HUES6 (cell line): ENCODE data around the gene STRADA.
A peak's percentile ranks its signal among the peaks of the same experiment; 100 is the strongest.

Experiments used
- H3K27ac ChIP-seq: 2 replicates; pipeline ENCODE4 v1.7.0; 2013; ENCODE audit warnings: low read depth, mild to moderate bottlenecking, low read length, inconsistent platforms
- H3K27me3 ChIP-seq: 2 replicates; pipeline ENCODE4 v1.6.1; 2013; ENCODE audit warnings: low read length; ENCODE audit not compliant: control insufficient read depth, insufficient read depth
- H3K36me3 ChIP-seq: 2 replicates; pipeline ENCODE4 v1.6.1; 2013; ENCODE audit warnings: low read length; ENCODE audit not compliant: control insufficient read depth, insufficient read depth
- H3K4me1 ChIP-seq: 2 replicates; pipeline ENCODE4 v1.6.1; 2013; ENCODE audit warnings: low read length; ENCODE audit not compliant: control insufficient read depth, insufficient read depth
- H3K4me3 ChIP-seq: 2 replicates; pipeline ENCODE4 v1.5.1; 2013; ENCODE audit warnings: low read depth, low read length
- H3K9ac ChIP-seq: one replicate; pipeline ENCODE4 v1.6.1; 2013; ENCODE audit warnings: mild to moderate bottlenecking, low read length
- H3K9me3 ChIP-seq: 2 replicates; pipeline ENCODE4 v1.6.1; 2013; ENCODE audit warnings: low read depth, low read length; ENCODE audit not compliant: control insufficient read depth, insufficient read depth

Gene STRADA

DNA sequence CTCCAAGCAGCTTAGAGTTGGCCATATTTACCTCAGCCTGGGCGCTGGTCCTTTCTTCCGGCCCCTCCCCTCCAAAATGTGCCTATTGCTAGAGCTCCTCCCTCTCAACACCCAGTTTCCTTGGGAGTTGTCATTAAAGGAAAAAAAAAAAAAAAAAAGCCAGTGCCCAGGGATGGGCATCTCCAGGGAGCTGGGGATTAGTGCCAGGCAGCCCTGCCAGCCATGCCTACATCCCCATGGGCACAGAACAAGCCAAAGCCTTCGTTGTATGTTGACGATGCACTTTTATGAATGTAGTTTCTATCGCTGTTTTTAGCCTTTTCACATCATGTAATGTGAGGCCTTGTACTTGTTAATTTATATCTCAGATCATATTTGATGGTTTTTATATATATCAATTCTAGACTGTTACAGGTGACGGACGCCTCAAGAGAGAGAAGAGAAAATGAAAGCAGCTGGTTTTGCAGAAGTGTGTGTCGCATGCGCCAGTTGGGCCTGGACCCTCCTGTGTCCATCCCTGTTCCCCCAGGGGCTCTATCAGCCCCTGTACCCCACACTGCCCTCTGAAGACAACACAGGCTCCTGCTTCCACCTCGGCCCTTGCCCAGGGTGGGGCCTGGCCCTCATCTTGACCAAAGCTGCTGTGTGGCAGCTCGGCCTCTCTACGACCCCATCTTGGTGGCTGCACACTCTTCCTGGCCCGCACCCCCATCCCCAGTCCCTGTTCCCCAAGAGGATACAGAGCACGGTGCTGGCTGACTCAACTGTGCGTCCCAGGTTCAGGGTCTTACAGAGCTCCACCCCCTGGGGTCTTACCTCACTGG is 46.4 kb downstream of the STRADA start:
- Histone ChIP-seq H3K27ac (no peak overlapping the region), H3K4me1 (peaks cover 26% of the 10 kb centered on the region), H3K27me3 (no peaks in the 10 kb centered on the region), H3K9me3 (no peaks in the 10 kb centered on the region), H3K4me3 (no peak overlapping the region), H3K9ac (no peak overlapping the region), H3K36me3 (peaks cover 52% of the 10 kb centered on the region)

DNA sequence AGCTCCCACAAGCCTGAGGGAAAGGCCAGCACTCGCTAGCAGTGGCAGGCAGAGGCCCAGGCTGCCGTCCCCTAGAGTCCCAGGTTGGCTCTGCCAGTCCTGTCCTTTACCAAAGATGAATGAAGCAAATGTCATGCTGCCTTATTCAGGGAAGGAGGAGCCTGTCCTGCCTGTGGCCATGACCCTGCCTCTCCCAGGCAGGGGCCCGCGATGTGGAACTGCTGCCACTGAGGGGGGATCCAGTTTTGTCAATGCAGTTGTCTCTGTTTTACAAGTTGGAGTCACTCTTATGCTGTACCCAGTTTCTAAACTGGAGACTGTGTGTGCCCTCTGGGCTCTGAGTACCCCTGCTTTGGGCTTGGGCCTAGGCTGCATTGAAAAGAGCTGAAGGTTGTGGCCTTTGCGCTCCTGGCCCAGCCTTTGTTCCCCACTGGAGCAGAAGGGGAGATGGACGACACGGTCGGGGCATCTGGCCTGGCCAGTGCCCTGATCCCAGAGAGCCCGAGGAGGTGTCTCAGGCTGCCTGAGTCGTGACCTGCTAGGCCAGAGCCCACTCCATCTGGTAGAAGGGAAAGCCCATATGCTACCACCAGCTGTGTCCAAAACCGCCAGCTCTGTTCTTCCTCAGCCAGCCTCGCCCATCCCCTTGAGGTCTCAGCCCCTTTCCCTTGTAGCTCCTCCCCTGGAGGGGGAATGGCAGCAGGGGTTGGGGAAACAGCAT is 47.2 kb downstream of the STRADA start:
- no peaks in the 10 kb centered on the region for H3K27me3 ChIP-seq
- peaks cover 60% of the 10 kb centered on the region for H3K36me3 ChIP-seq
- H3K4me1 ChIP-seq, result peaks cover 26% of the 10 kb centered on the region
- no peak overlapping the region for H3K27ac ChIP-seq
- H3K4me3 ChIP-seq, result no peak overlapping the region
- peak overlapping the region; percentile 17 for H3K9ac ChIP-seq
- no peaks in the 10 kb centered on the region for H3K9me3 ChIP-seq

DNA sequence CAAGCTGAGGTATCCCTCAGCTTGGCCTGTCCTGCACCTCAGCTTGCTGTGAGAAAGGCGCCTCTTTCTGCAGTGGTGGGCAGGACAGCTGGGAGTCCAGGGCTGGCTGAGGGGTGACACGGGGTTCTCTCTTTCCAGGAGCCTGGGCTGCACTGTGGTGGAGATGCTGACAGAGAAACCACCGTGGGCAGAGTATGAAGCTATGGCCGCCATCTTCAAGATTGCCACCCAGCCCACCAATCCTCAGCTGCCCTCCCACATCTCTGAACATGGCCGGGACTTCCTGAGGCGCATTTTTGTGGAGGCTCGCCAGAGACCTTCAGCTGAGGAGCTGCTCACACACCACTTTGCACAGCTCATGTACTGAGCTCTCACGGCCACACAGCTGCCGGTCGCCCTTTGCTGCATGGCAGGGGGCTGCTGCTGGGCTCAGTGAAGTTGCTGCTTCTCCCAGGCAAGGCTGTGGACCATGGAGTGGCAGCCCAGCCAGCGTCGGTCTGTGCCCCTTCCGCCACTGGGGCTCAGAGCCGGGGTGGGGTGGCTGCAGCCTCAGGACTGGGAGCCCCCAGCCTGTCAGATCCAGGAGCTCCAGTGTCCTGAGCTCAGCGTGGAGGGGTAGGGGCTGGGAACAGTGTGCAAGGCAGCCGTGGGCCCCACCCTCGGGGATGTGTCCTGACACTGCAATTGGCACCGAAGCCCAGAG is 48.0 kb downstream of the STRADA start:
- H3K4me1 ChIP-seq, result peaks cover 26% of the 10 kb centered on the region
- peaks cover 68% of the 10 kb centered on the region for H3K36me3 ChIP-seq
- no peak overlapping the region for H3K9ac ChIP-seq
- no peaks in the 10 kb centered on the region for H3K27me3 ChIP-seq
- no peak overlapping the region for H3K27ac ChIP-seq
- no peak overlapping the region for H3K4me3 ChIP-seq
- H3K9me3 ChIP-seq, result no peaks in the 10 kb centered on the region

DNA sequence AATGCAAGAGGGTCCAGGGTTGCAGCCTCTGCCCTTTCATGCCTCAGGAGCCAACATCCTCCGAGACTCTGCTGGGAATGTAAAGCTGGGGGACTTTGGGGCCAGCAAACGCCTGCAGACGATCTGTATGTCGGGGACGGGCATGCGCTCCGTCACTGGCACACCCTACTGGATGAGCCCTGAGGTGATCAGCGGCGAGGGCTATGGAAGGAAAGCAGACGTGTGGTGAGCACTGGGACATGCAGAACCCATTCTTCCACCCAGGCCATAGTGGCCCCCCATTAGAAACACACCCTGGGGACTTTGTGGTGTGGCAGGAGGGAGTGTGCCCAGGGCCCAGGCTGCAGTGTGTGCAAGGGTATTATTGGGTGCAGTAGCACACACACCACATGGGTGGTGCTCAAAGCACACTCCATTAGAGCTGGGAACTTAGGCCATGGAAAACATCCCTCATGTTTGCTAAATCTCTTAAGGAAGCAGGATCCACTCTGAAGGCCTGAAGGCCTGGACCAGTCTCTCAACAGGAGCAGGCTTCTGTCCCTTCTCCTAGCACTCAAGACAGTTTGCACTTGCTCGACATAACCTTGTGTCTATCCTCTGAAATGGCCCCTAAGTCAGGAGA is 49.3 kb downstream of the STRADA start:
- H3K4me1 ChIP-seq, result peaks cover 14% of the 10 kb centered on the region; the same call in 1 of the 2 replicates
- H3K4me3 ChIP-seq, result no peak overlapping the region
- H3K27ac ChIP-seq, result no peak overlapping the region
- H3K9me3 ChIP-seq, result no peaks in the 10 kb centered on the region
- no peaks in the 10 kb centered on the region for H3K27me3 ChIP-seq
- no peak overlapping the region for H3K9ac ChIP-seq
- peaks cover 71% of the 10 kb centered on the region for H3K36me3 ChIP-seq

DNA sequence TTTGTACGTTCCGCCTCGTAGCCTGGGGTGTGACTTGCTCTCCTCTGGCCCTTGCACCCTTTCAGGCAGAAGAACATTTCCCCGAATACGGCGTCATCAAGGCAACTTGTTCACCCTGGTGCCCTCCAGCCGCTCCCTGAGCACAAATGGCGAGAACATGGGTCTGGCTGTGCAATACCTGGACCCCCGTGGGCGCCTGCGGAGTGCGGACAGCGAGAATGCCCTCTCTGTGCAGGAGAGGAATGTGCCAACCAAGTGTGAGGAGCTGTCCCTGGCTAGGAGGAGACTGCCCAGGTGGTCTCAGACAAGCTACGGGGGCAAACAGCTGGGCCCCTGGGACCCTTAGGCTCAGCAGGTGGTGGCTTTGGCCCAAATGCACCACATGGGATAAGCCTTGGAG is 52.1 kb downstream of the STRADA start:
- H3K36me3 ChIP-seq, result peaks cover 66% of the 10 kb centered on the region
- H3K9ac ChIP-seq, result no peak overlapping the region
- H3K27me3 ChIP-seq, result no peaks in the 10 kb centered on the region
- no peaks in the 10 kb centered on the region for H3K9me3 ChIP-seq
- H3K27ac ChIP-seq, result no peak overlapping the region
- H3K4me1 ChIP-seq, result peaks cover 4% of the 10 kb centered on the region; the same call in 1 of the 2 replicates
- no peak overlapping the region for H3K4me3 ChIP-seq

DNA sequence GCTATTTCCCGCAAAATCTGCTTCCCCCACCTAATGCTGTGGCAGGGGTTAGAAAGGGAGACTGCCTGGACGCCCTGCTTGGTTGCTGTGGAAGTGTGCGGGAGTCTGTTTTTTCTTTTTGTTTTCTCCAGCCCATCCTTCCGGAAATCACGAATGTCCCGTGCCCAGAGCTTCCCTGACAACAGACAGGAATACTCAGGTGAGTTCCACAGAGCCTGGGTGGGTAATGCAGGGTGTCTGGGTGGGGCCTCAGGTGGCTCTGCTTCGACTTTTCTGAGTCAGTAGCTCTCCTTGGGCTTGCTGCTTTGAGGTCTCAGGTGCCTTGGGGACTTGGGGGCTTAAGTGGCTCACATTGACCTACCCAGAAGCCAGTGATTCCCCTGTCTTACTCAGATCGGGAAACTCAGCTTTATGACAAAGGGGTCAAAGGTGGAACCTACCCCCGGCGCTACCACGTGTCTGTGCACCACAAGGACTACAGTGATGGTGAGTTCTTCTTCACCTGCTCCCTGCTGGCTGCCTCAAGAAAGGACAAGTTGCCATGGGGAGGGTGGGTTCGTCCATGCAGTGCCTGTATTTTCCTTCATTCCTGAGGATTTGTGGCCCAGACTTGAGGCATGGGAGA is 53.1 kb downstream of the STRADA start:
- Histone ChIP-seq H3K9ac (no peak overlapping the region), H3K4me1 (no peaks in the 10 kb centered on the region), H3K36me3 (peaks cover 61% of the 10 kb centered on the region), H3K9me3 (no peaks in the 10 kb centered on the region), H3K4me3 (no peak overlapping the region), H3K27ac (no peak overlapping the region), H3K27me3 (no peaks in the 10 kb centered on the region)

DNA sequence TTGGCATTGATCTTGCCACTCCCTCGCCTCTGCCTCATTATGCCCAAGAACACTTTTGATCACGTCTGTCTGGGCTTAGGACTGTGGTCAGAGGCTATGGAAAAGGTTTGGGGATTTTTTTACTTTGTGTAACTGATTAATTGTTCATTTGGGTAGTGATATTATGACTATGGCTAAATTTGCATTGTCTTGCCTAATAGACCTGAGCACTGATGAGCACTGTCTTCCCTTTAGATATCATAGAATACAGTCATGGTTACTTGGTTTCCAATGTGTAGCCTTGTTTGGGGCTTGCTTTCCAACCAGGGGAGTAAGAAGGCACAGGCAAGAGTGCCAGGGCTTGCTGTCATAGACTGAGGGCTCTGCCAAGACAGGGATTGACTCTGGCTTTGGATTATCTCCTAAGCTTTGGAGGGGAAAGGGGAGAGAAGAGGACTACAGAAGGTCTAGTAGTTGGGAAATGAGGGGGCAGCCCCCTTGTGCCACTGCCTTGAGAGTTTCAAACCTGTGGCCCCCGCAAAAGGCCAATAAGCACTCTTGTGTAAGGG is 55.4 kb downstream of the STRADA start:
- Histone ChIP-seq H3K36me3 (peaks cover 53% of the 10 kb centered on the region), H3K27me3 (no peaks in the 10 kb centered on the region), H3K27ac (no peak overlapping the region)

DNA sequence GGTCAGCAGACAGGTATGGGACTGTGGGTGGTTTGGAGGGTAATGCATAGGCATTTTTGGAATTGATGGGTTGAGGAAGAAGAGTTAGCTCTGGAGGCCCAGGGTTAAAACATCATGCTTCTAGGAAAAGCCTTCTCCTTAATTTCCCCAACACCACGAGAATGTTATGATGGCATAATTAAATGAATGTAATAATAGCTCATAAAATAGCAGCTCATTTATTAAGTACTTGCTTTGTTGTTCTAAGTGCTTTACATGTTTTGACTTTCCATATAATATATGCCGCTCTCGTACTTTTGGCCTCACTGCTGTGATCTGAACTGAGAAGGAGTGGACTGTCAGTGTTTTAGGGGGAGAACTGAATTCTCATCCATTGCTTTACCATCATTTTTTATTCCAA is 56.0 kb downstream of the STRADA start:
- Histone ChIP-seq H3K36me3 (peaks cover 47% of the 10 kb centered on the region), H3K27ac (no peak overlapping the region), H3K4me1 (no peaks in the 10 kb centered on the region)

More for the DNA sequence above, 55.4 kb downstream of the STRADA start:
- H3K9ac ChIP-seq, result no peak overlapping the region
- no peak overlapping the region for H3K4me3 ChIP-seq
- no peaks in the 10 kb centered on the region for H3K4me1 ChIP-seq
- no peaks in the 10 kb centered on the region for H3K9me3 ChIP-seq

DNA sequence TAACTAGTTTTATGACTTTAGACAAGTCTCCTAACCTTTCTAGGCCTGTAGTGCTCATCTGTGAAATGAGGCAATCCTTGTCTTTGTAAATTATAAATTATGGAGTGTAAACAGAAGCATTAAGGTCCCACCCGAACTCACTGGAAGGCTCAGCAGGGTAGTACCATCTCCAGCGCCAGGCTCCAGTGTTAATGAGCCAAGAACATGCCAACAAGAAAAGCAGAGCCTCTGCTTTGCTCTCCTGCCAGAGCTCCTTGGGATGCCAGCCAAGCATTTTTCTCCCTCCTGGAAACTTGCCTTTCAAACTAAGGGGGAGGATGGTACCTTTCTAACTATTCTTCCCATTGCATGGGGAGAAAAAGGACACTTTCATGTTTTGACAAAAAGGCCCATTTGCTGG is 56.6 kb downstream of the STRADA start:
- no peaks in the 10 kb centered on the region for H3K27me3 ChIP-seq
- no peaks in the 10 kb centered on the region for H3K4me1 ChIP-seq
- H3K9me3 ChIP-seq, result no peaks in the 10 kb centered on the region
- no peak overlapping the region for H3K9ac ChIP-seq
- no peak overlapping the region for H3K4me3 ChIP-seq
- peaks cover 41% of the 10 kb centered on the region for H3K36me3 ChIP-seq
- no peak overlapping the region for H3K27ac ChIP-seq

More for the DNA sequence above, 56.0 kb downstream of the STRADA start:
- Histone ChIP-seq H3K9ac (no peak overlapping the region), H3K27me3 (no peaks in the 10 kb centered on the region), H3K4me3 (no peak overlapping the region), H3K9me3 (no peaks in the 10 kb centered on the region)

DNA sequence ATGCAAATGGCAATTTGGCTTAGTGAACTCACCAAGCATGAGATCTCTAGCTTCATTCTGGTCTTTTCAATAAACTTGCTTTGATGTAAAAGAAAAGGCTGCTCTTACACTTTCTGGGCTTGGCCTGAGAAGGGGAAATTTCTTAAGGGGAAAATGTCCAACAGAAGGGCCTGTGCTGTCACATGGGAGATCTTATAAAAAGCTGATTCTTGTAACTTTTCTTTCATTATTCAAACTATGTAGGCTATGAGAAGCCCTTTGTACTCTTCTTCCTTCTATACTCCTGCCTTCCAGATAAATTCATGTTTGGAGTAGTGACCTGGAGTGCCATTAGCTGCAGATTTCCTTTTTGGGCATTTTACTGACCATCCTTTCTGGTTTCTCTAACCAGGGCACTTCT is 58.6 kb downstream of the STRADA start:
- Histone ChIP-seq H3K4me3 (no peak overlapping the region), H3K27me3 (no peaks in the 10 kb centered on the region), H3K27ac (no peak overlapping the region), H3K36me3 (peaks cover 22% of the 10 kb centered on the region), H3K9me3 (no peaks in the 10 kb centered on the region), H3K9ac (no peak overlapping the region), H3K4me1 (no peaks in the 10 kb centered on the region)
